HL-60 (cell line): ENCODE measurements around the gene TTYH2.
"Not testable (repeated sequence)": the region's sequence is repeated elsewhere in the genome, so short reads cannot be mapped to it uniquely, and the experiment has no call there.

Source experiments
- DNase-seq, 2 experiments: peaks; one replicate each; pipeline ENCODE4 v3.0.0-alpha.2; 2010 to 2020; ENCODE audit warnings: low read depth in 1 of 2, low spot score in 1 of 2
- H3K27ac ChIP-seq: fragments of 250-450 bp; sonication (Bioruptor Pico); replicated peaks from 2 replicates; pipeline ENCODE4 v1.5.1; 2020; ENCODE audit warnings: mild to moderate bottlenecking, moderate library complexity
- H3K27me3 ChIP-seq: fragments of 250-450 bp; sonication (Bioruptor Pico); 2 replicates; pipeline ENCODE4 v1.5.1; 2021; ENCODE audit warnings: mild to moderate bottlenecking, moderate library complexity; ENCODE audit not compliant: insufficient read depth, poor library complexity, severe bottlenecking
- H3K4me3 ChIP-seq: replicated peaks from 2 replicates; pipeline ENCODE4 v1.5.1; 2011; ENCODE audit warnings: mild to moderate bottlenecking, control low read depth, low read length; ENCODE audit not compliant: insufficient read depth
- CTCF ChIP-seq: IDR thresholded peaks from one replicate; pipeline ENCODE4 v1.5.1; 2011; ENCODE audit warnings: low read length, control low read depth, inconsistent platforms; ENCODE audit not compliant: insufficient read depth
- GABPA ChIP-seq: IDR thresholded peaks from 2 replicates; pipeline ENCODE4 v1.6.1; 2012; ENCODE audit warnings: low read depth
- POLR2AphosphoS5 ChIP-seq: IDR thresholded peaks from 2 replicates; pipeline ENCODE4 v1.6.1; 2012; ENCODE audit warnings: low read depth
- REST ChIP-seq: IDR thresholded peaks from 2 replicates; pipeline ENCODE4 v1.6.1; 2012; ENCODE audit warnings: low read depth; ENCODE audit not compliant: insufficient replicate concordance
- SPI1 ChIP-seq: IDR thresholded peaks from 2 replicates; pipeline ENCODE4 v1.6.1; 2012; ENCODE audit warnings: low read depth, mild to moderate bottlenecking, borderline replicate concordance

TTYH2 gene

GRCh38 chr17:74276051-74276476 is 62.7 kb downstream of the TTYH2 start:
- Histone ChIP-seq H3K27me3 (peaks cover 11% of the 10 kb centered on the region), H3K27ac (no peak overlapping the region), H3K4me3 (no peak overlapping the region)
- TF ChIP-seq CTCF (no peak), GABPA (no peak), REST (no peak), POLR2AphosphoS5 (no peak), SPI1 (no peak)
- no peak for DNase-seq

- no peak for TF ChIP-seq REST
- no peak overlapping the region for H3K27ac ChIP-seq
- peak in 1 of 2 experiments; percentile 47 for DNase-seq
- peaks cover 11% of the 10 kb centered on the region for H3K27me3 ChIP-seq
- H3K4me3 ChIP-seq = no peak overlapping the region
Measured at GRCh38 chr17:74276541-74277009, 63.2 kb downstream of the TTYH2 start.

- H3K27ac ChIP-seq = no peak overlapping the region
- TF ChIP-seq CTCF = no peak
- no peak for TF ChIP-seq GABPA
- TF ChIP-seq REST = no peak
- no peak for TF ChIP-seq POLR2AphosphoS5
- no peak for TF ChIP-seq SPI1
- peaks cover 10% of the 10 kb centered on the region for H3K27me3 ChIP-seq
- H3K4me3 ChIP-seq = no peak overlapping the region
- DNase-seq = no peak
Measured at GRCh38 chr17:74277935-74278334, 64.6 kb downstream of the TTYH2 start.

- not testable (repeated sequence) for H3K4me3 ChIP-seq, H3K27ac ChIP-seq, H3K27me3 ChIP-seq, DNase-seq
Measured at GRCh38 chr17:74279617-74280016, 66.2 kb downstream of the TTYH2 start.
